ENCODE data around the gene CENPP.

Gene CENPP

GRCh38 chr9:92534204-92534603, 208.5 kb downstream of the CENPP start:
- 100% methylated on average over 1 of the region's 3 CpGs for WGBS (ENCODE audit: insufficient coverage)
- POLR2A ChIA-PET = no interaction called here
- no peak overlapping the region for H3K4me3 ChIP-seq (ENCODE audit: control insufficient read depth in 1 of 7, extremely low read depth in 1 of 7, insufficient read depth in 4 of 7, low read depth in 2 of 7, low read length in 6 of 7)

GRCh38 chr9:92534674-92535073, 208.9 kb downstream of the CENPP start:
- Histone ChIP-seq H3K4me1 (ENCODE audit: control extremely low read depth in 1 of 4, control insufficient read depth in 4 of 4, insufficient read depth in 4 of 4, low read length in 3 of 4) (peaks cover 0 to 17% (median 4%) of the 10 kb centered on the region in 4 experiments), H3K9me3 (ENCODE audit: control extremely low read depth in 1 of 5, control insufficient read depth in 4 of 5, insufficient read depth in 2 of 5, low read depth in 1 of 5, low read length in 4 of 5) (peaks cover 0 to 6% (median 0%) of the 10 kb centered on the region in 5 experiments), H3K27ac (ENCODE audit: insufficient read depth in 1 of 2, low read depth in 1 of 2, low read length in 2 of 2, poor library complexity in 1 of 2, severe bottlenecking in 2 of 2) (no peak overlapping the region), H3K27me3 (replicated peaks in 2 of 5; ENCODE audit: control insufficient read depth in 4 of 5, insufficient read depth in 5 of 5, low read length in 4 of 5) (no peaks in the 10 kb centered on the region), H3K4me3 (ENCODE audit: control insufficient read depth in 1 of 7, extremely low read depth in 1 of 7, insufficient read depth in 4 of 7, low read depth in 2 of 7, low read length in 6 of 7) (no peak overlapping the region), H3K36me3 (ENCODE audit: control insufficient read depth in 4 of 4, insufficient read depth in 4 of 4, low read length in 3 of 4) (no peaks in the 10 kb centered on the region)
- CTCF ChIA-PET = interaction anchor here (1.2 kb wide), 1 partner anchor 9 kb away, joined by 4 read pairs; no protein-coding TSS in a partner anchor
- POLR2A ChIA-PET = no interaction called here
- no CpG with 5 or more reads among the region's 1 CpG for WGBS (ENCODE audit: insufficient coverage)
- no peak for DNase-seq

More at GRCh38 chr9:92534204-92534603, 208.5 kb downstream of the CENPP start:
- Histone ChIP-seq H3K27ac (ENCODE audit: insufficient read depth in 1 of 2, low read depth in 1 of 2, low read length in 2 of 2, poor library complexity in 1 of 2, severe bottlenecking in 2 of 2) (no peak overlapping the region), H3K27me3 (replicated peaks in 2 of 5; ENCODE audit: control insufficient read depth in 4 of 5, insufficient read depth in 5 of 5, low read length in 4 of 5) (no peaks in the 10 kb centered on the region), H3K9me3 (ENCODE audit: control extremely low read depth in 1 of 5, control insufficient read depth in 4 of 5, insufficient read depth in 2 of 5, low read depth in 1 of 5, low read length in 4 of 5) (peaks cover 0 to 8% (median 0%) of the 10 kb centered on the region in 5 experiments), H3K4me1 (ENCODE audit: control extremely low read depth in 1 of 4, control insufficient read depth in 4 of 4, insufficient read depth in 4 of 4, low read length in 3 of 4) (peaks cover 0 to 17% (median 4%) of the 10 kb centered on the region in 4 experiments), H3K36me3 (ENCODE audit: control insufficient read depth in 4 of 4, insufficient read depth in 4 of 4, low read length in 3 of 4) (no peaks in the 10 kb centered on the region)
- no peak for DNase-seq
- CTCF ChIA-PET = interaction anchor here (1.2 kb wide), 1 partner anchor 9 kb away, joined by 4 read pairs; no protein-coding TSS in a partner anchor

DNA sequence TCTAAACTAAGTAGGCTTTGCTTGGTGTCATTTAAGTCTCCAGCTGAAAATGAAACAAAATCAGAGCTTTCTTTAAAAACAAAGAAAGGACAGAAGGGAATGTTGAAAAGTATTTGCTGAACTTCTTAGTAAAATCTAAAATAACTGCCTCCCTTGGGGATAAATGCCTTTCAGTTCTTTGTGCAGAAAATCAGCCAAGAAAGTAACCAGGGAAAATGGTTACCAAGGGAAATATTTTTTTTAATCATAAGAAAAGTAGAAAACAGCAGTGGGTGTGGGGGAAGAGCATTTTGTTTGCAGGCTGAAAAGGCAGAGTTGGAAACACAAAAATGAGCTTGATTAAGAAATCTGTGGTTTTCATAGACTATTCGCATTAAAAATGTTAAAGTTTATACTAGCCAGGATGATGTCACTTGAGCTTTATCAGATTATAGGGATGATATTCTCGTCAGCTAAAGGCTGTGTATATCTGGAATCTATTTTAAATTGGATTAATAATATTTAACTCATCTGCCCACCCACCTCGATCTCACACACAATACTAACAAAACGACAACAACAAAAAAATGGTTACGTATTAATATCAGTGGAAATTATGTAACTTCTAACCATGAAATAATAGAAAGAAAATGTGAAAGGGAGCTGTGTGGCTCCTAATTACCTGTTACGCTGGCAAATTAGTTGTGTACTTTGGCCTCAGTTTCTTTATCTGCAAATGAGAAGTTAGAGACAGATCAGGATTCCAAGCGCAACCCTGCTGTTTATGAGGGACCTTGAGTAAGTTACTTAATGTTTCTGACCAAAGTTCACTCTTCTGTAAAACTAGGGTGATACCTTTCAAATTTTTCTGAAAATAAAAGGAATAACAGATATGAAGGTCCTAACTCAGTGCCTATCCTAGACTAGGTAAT, 210.4 kb downstream of the CENPP start, which contains the start of gene ECM2:
Gene ECM2, minus strand, starts transcription at position 51 of the 911 bp plus-strand sequence. CDS start 13,124 bp downstream, outside the sequence.
- Histone ChIP-seq H3K9me3 (ENCODE audit: control extremely low read depth in 1 of 5, control insufficient read depth in 4 of 5, insufficient read depth in 2 of 5, low read depth in 1 of 5, low read length in 4 of 5) (peaks cover 0 to 4% (median 0%) of the 10 kb centered on the region in 5 experiments), H3K27me3 (replicated peaks in 2 of 5; ENCODE audit: control insufficient read depth in 4 of 5, insufficient read depth in 5 of 5, low read length in 4 of 5) (no peaks in the 10 kb centered on the region), H3K36me3 (ENCODE audit: control insufficient read depth in 4 of 4, insufficient read depth in 4 of 4, low read length in 3 of 4) (no peaks in the 10 kb centered on the region), H3K4me1 (ENCODE audit: control extremely low read depth in 1 of 4, control insufficient read depth in 4 of 4, insufficient read depth in 4 of 4, low read length in 3 of 4) (peaks cover 0 to 17% (median 4%) of the 10 kb centered on the region in 4 experiments), H3K4me3 (ENCODE audit: control insufficient read depth in 1 of 7, extremely low read depth in 1 of 7, insufficient read depth in 4 of 7, low read depth in 2 of 7, low read length in 6 of 7) (no peak within 1 kb of the TSS), H3K27ac (ENCODE audit: insufficient read depth in 1 of 2, low read depth in 1 of 2, low read length in 2 of 2, poor library complexity in 1 of 2, severe bottlenecking in 2 of 2) (no peak within 1 kb of the TSS)
- ChIA-PET POLR2A (no interaction called here), CTCF (interaction anchor here (0.6 to 1.5 kb wide), 2 partner anchors 10 to 52 kb away, joined by 3 read pairs; no protein-coding TSS in a partner anchor)
- WGBS (ENCODE audit: insufficient coverage) = 100% methylated on average over 2 of the region's 7 CpGs
- DNase-seq = no peak

GRCh38 chr9:92538541-92538940, 212.8 kb downstream of the CENPP start:
- Histone ChIP-seq H3K4me1 (ENCODE audit: control extremely low read depth in 1 of 4, control insufficient read depth in 4 of 4, insufficient read depth in 4 of 4, low read length in 3 of 4) (peaks cover 0 to 17% (median 4%) of the 10 kb centered on the region in 4 experiments), H3K27ac (ENCODE audit: insufficient read depth in 1 of 2, low read depth in 1 of 2, low read length in 2 of 2, poor library complexity in 1 of 2, severe bottlenecking in 2 of 2) (no peak overlapping the region), H3K9me3 (ENCODE audit: control extremely low read depth in 1 of 5, control insufficient read depth in 4 of 5, insufficient read depth in 2 of 5, low read depth in 1 of 5, low read length in 4 of 5) (peaks cover 0 to 7% (median 0%) of the 10 kb centered on the region in 5 experiments), H3K4me3 (ENCODE audit: control insufficient read depth in 1 of 7, extremely low read depth in 1 of 7, insufficient read depth in 4 of 7, low read depth in 2 of 7, low read length in 6 of 7) (no peak overlapping the region), H3K36me3 (ENCODE audit: control insufficient read depth in 4 of 4, insufficient read depth in 4 of 4, low read length in 3 of 4) (no peaks in the 10 kb centered on the region), H3K27me3 (replicated peaks in 2 of 5; ENCODE audit: control insufficient read depth in 4 of 5, insufficient read depth in 5 of 5, low read length in 4 of 5) (no peaks in the 10 kb centered on the region)
- WGBS (ENCODE audit: insufficient coverage) = no CpG with 5 or more reads among the region's 2 CpGs
- DNase-seq = no peak
- POLR2A ChIA-PET = no interaction called here
- CTCF ChIA-PET = no interaction called here

DNA sequence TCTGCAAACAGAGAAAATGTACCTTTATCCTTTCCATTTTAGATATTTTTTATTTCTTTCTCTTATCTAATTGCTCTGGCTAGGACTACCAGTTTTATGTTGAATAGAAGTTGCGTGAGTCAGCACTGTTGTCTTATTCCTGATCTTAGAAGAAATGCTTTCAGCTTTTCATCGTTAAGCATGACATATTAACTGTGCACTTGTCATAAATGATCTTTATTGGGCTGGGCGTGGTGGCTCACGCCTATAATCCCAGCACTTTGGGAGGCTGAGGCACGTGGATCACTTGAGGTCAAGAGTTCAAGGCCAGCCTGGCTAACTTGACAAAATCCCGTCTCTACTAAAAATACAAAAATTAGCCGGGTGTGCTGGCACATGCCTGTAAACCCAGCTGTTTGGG, 218.2 kb downstream of the CENPP start:
- Histone ChIP-seq H3K27me3 (replicated peaks in 2 of 5; ENCODE audit: control insufficient read depth in 4 of 5, insufficient read depth in 5 of 5, low read length in 4 of 5) (no peaks in the 10 kb centered on the region), H3K4me3 (ENCODE audit: control insufficient read depth in 1 of 7, extremely low read depth in 1 of 7, insufficient read depth in 4 of 7, low read depth in 2 of 7, low read length in 6 of 7) (no peak overlapping the region), H3K36me3 (ENCODE audit: control insufficient read depth in 4 of 4, insufficient read depth in 4 of 4, low read length in 3 of 4) (no peaks in the 10 kb centered on the region), H3K9me3 (ENCODE audit: control extremely low read depth in 1 of 5, control insufficient read depth in 4 of 5, insufficient read depth in 2 of 5, low read depth in 1 of 5, low read length in 4 of 5) (peaks cover 0 to 7% (median 0%) of the 10 kb centered on the region in 5 experiments), H3K4me1 (ENCODE audit: control extremely low read depth in 1 of 4, control insufficient read depth in 4 of 4, insufficient read depth in 4 of 4, low read length in 3 of 4) (no peaks in the 10 kb centered on the region), H3K27ac (ENCODE audit: insufficient read depth in 1 of 2, low read depth in 1 of 2, low read length in 2 of 2, poor library complexity in 1 of 2, severe bottlenecking in 2 of 2) (no peak overlapping the region)
- ChIA-PET CTCF (no interaction called here), POLR2A (interaction anchor here (0.7 kb wide), 1 partner anchor 75 kb away, joined by 3 read pairs; no protein-coding TSS in a partner anchor)
- DNase-seq = no peak
- 100% methylated on average over 7 of the region's 7 CpGs for WGBS (ENCODE audit: insufficient coverage)

- Histone ChIP-seq H3K9me3 (ENCODE audit: control extremely low read depth in 1 of 5, control insufficient read depth in 4 of 5, insufficient read depth in 2 of 5, low read depth in 1 of 5, low read length in 4 of 5) (peaks cover 0 to 7% (median 0%) of the 10 kb centered on the region in 5 experiments), H3K4me3 (ENCODE audit: control insufficient read depth in 1 of 7, extremely low read depth in 1 of 7, insufficient read depth in 4 of 7, low read depth in 2 of 7, low read length in 6 of 7) (no peak overlapping the region), H3K36me3 (ENCODE audit: control insufficient read depth in 4 of 4, insufficient read depth in 4 of 4, low read length in 3 of 4) (no peaks in the 10 kb centered on the region), H3K4me1 (ENCODE audit: control extremely low read depth in 1 of 4, control insufficient read depth in 4 of 4, insufficient read depth in 4 of 4, low read length in 3 of 4) (no peaks in the 10 kb centered on the region), H3K27ac (ENCODE audit: insufficient read depth in 1 of 2, low read depth in 1 of 2, low read length in 2 of 2, poor library complexity in 1 of 2, severe bottlenecking in 2 of 2) (no peak overlapping the region), H3K27me3 (replicated peaks in 2 of 5; ENCODE audit: control insufficient read depth in 4 of 5, insufficient read depth in 5 of 5, low read length in 4 of 5) (no peaks in the 10 kb centered on the region)
- over 99% methylated on average over 29 of the region's 33 CpGs for WGBS (ENCODE audit: insufficient coverage)
- POLR2A ChIA-PET = no interaction called here
- no peak for DNase-seq
- CTCF ChIA-PET = interaction anchor here (1.2 to 1.6 kb wide), 2 partner anchors 13 to 89 kb away, joined by 3 to 5 read pairs; no protein-coding TSS in a partner anchor
Measured at GRCh38 chr9:92545002-92545510, 219.3 kb downstream of the CENPP start.

- no peak overlapping the region for H3K4me3 ChIP-seq (ENCODE audit: control insufficient read depth in 1 of 7, extremely low read depth in 1 of 7, insufficient read depth in 4 of 7, low read depth in 2 of 7, low read length in 6 of 7)
- POLR2A ChIA-PET = no interaction called here
- no peaks in the 10 kb centered on the region for H3K4me1 ChIP-seq (ENCODE audit: control extremely low read depth in 1 of 4, control insufficient read depth in 4 of 4, insufficient read depth in 4 of 4, low read length in 3 of 4)
- CTCF ChIA-PET = no interaction called here
- no peak overlapping the region for H3K27ac ChIP-seq (ENCODE audit: insufficient read depth in 1 of 2, low read depth in 1 of 2, low read length in 2 of 2, poor library complexity in 1 of 2, severe bottlenecking in 2 of 2)
- H3K9me3 ChIP-seq (ENCODE audit: control extremely low read depth in 1 of 5, control insufficient read depth in 4 of 5, insufficient read depth in 2 of 5, low read depth in 1 of 5, low read length in 4 of 5) = peaks cover 0 to 7% (median 0%) of the 10 kb centered on the region in 5 experiments
- no peaks in the 10 kb centered on the region for H3K36me3 ChIP-seq (ENCODE audit: control insufficient read depth in 4 of 4, insufficient read depth in 4 of 4, low read length in 3 of 4)
- WGBS (ENCODE audit: insufficient coverage) = 92% methylated on average over 2 of the region's 3 CpGs
- DNase-seq = no peak
- no peaks in the 10 kb centered on the region for H3K27me3 ChIP-seq (replicated peaks in 2 of 5; ENCODE audit: control insufficient read depth in 4 of 5, insufficient read depth in 5 of 5, low read length in 4 of 5)
Measured at GRCh38 chr9:92547356-92547755, 221.6 kb downstream of the CENPP start.

All from common myeloid progenitor, CD34-positive (primary cell).